Left ventricle myocardium superior (tissue), 1 donor: ENCODE results near the gene PON2. TPM values are rescaled to one million over a fixed set of nuclear protein-coding genes. Genes with fewer than 3 reads are reported as not detected.
A peak's percentile ranks its signal among the peaks of the same experiment; 100 is the strongest.

Experiments used
- ATAC-seq: fragments of 200-7000 bp; cut with Tn5 transposase; one replicate; pipeline ENCODE4 v1.9.1; 2020; ENCODE audit warnings: mild to moderate bottlenecking, moderate library complexity
- DNase-seq: peaks from one replicate; pipeline ENCODE4 v3.0.0-alpha.2; 2020
- intact Hi-C: fragments of 100-400 bp; cut with micrococcal nuclease; formaldehyde crosslinking; loops from one replicate; pipeline ENCODE4 v1.11.0; 2022
- total RNA-seq: library from RNA; stranded (reverse); fragmentation: NEBNext Ultra II Directional; extraction: Animal tissue kit (Norgen Biotek cat#: 25700); gene quantifications from one replicate; pipeline ENCODE4 v1.2.1, GENCODE V29; 2021
- donor health status: DM: no; HTN: yes; CAD: no; lungs with severe emphysema.

The PON2 gene
- total RNA-seq, 1 donor from 2014 or later: 39.9 TPM

DNA sequence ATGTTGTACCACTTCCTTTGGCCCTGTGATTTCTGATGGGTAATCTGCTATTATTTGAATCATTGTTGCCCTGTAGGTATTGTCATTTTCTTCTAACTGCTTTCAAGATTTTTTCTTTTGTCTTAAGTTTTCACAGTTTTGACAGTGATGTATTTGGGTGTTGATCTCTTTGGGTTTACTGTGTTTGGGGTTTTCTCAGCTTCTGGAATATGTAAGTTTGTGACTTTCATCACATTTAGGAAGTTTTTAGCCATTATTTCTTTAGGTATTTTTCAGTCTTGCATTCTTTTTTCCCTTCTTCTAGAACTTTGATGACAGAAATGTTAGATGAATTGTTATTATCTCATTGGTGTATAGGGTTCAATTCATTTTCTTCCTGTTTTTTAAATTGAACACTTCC, 23.1 kb upstream of the PON2 start:
- DNase-seq: no peak
- intact Hi-C loops: no loop called here
- ATAC-seq: no peak

DNA sequence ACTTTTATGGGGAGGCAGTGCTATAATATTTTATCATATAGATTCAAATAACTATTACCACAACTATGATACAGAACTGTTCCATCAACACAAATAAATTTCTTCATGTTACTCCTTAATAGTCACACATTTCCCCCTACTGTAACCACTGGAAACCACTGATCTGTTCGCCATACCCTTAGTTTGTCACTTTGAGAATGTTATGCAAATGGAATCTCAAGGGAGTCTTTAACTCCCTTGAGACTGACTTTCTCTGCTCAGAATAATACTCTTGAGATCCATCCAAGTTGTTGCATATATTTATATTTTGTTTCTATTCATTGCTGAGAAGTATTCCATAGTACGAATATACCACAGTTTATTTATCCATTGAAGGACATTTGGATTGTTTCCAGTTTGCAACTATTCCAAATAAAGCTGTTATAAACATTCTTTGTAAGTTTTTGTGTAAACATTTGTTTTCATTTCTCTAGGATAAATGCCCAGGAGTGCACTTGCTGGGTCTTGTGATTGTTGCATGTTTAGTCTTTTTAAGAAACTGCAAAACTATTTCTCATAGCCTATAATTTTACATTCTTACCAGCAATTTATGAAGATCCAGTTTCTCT, 19.7 kb upstream of the PON2 start:
- intact Hi-C loops: no loop called here
- no peak for DNase-seq
- no peak for ATAC-seq

DNA sequence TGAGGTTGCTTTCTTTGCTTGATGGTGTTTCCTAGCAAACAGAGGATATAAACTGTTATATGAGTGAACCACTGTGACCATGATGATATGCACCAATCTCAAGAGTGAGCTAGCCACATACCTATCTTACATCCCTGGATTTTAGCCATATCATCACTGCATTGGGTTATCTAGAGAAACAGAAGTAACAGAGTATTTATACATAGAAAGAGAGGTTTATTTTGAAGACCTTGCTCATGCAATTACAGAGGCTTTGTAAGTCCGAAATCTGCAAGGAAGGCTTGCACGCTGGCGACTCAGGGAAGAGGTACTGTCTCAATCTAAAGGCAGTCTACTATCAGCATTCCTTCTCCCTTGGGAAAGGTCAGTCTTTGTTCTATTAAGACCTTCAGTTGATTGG, 11.8 kb upstream of the PON2 start:
- intact Hi-C loops: no loop called here
- DNase-seq (no peak), ATAC-seq (no peak)

DNA sequence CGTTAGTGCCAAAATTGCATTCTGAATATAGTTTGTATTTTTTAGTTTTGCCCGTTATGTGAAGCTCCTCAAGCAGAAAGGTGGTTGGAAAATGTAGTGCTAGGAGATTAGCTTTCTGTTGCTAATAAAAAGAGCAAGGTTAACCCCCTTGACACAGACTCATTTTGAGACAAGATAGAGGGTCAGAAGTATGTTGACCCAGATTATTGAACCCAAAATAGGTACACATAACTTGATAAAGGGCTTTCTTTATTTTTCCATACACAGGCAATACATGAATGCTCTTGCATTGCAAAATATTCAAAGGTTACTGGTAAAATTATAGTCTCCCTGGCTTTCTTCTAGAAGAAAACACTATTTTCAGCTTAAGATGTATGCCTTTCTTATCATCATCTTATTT, 10.0 kb upstream of the PON2 start:
- intact Hi-C loops: no loop called here
- ATAC-seq (no peak), DNase-seq (no peak)

DNA sequence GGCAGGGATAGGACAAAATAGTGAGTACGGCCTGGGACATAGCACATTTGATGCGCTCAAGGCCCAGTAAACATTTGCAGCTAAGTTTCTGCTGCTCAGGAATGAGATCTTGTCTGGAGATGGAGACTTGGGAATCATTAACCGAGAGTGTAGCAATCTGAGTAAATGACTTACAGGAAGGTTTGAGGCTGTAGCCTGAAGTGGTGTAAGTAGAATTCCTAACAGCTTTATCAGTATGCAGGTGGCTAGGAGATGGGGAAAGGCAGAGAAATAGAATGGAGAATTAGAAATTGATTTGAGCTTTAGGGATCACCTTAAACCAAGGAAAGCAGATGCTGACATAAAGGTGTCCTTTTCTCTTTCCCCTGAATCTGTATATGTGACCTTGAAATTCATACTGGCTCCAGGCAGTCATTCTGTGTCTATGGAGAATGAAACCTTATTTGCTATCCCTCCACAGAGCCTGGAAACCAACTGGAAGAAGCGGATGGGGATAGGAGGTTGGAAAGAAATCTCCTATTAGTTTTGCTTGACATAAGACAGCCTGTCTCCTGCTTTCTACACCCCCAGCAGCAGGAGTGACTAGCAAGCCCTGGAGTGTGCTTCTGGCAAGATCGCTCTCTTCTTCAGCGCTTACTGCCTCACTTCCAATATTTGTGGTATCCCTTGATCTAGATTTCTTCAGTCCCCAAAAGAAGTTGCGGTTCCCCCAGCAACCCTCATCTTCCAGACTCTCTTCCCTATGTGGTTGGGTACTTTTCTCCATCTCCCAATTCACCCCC, 6.4 kb upstream of the PON2 start:
- DNase-seq (no peak), ATAC-seq (no peak)
- intact Hi-C loops: no loop called here

DNA sequence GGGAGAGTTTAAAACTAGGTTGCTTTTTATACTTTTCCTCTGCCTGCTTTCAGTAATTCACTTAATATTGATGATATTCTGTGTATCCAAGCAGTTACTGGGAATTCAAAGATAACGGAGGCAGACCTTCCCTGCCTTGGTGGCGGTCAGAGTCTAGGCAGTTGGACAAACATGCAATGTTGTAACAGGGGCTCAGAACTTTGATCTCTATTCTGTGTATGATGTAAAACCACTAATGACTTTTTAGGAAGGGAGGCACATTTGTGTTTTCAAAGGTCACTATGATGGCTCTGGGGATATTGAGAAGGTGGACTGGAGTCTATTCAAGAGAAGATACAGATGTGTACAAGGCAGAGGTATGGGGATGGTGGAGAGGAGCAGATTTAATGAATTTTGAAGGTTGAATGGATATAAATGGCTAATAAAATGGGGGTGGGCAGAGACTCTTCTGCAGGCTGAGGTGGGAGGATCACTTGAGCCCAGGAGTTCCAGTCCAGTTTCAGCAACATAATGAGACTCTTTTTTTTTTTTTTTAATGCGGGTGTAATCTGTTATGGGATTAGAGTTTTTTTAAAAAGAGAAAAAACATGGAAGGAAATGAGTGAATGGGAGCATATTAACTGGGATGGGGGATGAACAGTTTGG, 5.7 kb upstream of the PON2 start:
- DNase-seq: no peak
- intact Hi-C loops: no loop called here
- no peak for ATAC-seq

DNA sequence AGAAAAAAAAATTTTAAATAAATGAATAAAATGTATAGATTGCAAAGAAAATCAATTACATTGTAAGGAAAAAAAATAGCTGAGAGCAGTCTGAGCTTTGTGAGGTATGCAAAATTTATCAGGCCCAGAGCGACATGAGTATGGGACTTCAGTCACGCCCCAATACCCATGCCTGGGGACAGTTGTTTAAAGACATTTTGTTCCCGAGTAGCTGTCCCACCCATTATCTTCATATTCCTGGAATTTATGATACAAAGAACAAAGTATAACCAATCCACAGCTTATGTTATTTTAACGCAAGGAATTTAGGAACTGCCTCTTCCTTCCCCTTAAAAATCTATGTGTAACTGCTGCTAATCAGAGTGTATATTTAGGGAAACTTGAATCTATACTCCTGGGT, 1.6 kb upstream of the PON2 start:
- ATAC-seq (no peak), DNase-seq (no peak)
- intact Hi-C loops: no loop called here

DNA sequence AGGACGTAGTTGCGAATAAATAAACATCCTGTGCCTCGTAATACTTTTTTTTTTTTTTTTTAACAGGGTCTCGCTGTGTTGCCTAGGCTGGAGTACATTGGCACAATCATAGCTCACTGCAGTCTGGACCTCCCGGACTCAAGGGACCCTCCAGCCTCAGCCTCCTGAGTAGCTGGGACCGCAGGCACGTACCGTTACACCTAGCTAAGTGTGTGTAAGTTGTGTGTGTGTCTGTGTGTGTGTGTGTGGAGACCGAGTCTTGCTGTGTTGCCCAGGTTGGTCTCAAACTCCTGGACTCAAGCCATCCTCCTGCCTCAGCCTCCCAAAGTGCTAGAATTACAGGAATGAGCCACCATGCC, 573 bp upstream of the PON2 start:
- intact Hi-C loops: no loop called here
- ATAC-seq (no peak), DNase-seq (peak; percentile 23)

DNA sequence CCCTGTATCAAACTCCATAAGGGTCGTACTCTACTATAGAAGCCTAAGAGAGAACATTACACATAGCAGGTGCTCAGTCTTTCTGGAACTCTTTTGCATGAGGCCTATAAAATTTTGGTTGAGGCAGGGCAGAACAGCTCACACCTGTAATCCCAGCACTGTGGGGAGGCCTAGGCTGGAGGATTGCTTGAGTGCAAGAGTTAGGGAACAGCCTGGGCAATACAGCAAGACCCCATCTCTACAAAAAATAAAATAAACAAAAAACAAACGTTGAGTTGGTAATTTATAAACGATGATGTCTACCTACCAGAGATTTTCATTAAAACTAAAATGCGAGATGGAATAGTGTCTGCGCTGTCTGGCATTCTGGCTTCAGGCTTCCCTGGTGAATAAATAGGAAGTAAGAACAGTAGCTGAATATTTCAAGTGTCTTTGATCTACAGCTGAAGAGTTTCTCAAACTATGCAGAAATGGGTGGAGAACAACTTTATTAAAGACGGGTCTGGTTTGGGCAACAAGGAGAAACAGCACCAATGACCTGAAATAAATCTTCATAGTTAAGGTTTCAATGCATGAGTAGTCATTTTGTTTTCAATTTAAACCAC, 774 bp downstream of the PON2 start:
- DNase-seq: no peak
- peak; percentile 6 for ATAC-seq
- intact Hi-C loops: no loop called here

DNA sequence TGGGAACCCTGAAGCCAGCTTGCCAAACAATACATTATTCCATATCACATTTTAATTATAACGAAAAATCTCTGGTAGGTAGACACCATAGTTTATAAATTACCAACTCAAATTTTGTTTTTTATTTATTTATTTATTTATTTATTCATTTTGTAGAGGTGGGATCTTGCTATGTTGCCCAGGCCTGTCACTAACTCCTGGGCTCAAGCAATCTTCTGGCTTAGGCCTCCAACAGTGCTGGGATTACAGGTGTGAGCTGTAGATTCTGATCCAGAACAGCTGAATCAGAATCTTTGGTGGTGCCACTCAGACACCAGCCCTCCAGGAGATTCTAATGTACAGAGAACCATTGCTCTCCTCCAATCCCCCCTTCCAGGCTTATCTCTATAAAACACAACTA, 1.7 kb downstream of the PON2 start:
- ATAC-seq: no peak
- intact Hi-C loops: no loop called here
- DNase-seq: no peak

DNA sequence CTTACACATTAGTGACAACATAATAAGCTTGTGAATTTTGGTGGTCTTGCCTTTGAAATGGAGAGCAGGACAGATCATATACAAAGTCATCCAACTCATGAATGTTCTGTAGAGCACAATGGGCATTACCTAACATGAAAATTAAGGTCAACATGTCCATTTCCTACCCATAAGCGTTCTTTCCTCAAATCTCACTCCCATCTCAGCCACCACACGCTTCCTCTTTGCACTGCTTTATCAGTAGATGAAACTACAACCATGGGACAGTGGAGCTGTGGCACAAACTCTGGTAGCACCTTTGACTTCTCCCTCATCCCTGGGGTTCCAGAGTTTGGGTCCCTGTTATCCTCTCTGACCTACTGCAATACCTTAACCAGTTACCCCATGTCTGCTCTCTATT, 2.2 kb downstream of the PON2 start:
- ATAC-seq (no peak), DNase-seq (no peak)
- intact Hi-C loops: no loop called here

DNA sequence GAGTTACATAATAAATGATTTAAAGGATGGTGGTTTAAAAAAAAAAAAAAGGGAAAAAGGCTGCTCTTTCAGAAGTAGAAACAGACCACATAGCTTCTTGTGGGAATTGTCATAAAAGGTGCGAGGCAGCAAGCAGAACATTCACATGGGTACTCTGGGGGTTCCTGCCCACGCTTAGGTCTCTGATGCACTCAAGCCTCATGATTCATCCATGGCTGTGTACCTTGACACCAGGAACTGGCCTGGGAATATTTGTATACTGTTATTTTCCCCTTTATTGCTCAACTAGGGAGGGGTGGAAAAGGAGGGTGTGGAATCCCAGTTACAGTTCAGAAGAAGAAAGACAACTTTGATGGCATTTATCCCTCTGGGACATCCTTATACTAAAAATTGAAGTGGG, 4.0 kb downstream of the PON2 start:
- intact Hi-C loops: no loop called here
- DNase-seq: no peak
- no peak for ATAC-seq

DNA sequence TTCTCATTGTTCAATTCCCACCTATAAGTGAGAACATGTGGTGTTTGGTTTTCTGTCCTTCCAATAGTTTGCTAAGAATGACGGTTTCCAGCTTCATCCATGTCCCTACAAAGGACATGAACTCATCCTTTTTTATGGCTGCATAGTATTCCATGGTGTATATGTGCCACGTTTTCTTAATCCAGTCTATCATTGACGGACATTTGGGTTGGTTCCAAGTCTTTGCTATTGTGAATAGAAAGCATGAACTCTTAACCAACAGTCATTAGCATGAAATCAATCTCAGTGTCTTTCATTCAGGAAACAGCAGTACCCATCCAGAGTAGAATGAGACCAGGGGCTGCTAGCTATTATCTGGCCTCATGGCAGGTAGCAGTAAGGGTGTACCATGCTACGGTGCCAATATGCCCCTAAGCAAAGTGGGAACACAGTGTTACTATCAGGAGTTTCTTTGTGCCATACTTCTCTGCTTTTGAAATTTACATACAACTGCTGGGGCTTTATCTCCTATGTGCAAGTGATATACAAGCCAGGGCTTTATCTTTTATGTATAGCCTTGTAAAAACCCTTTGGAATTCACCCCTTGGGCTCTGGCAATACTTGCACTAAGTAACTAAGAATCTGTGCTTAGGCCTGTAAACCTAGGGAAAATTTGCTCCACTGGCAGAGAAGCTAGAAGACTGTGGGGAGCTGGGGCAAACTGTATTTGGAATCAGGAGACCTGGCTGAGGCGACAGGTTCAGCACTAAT, 5.4 kb downstream of the PON2 start:
- intact Hi-C loops: no loop called here
- DNase-seq (no peak), ATAC-seq (no peak)

DNA sequence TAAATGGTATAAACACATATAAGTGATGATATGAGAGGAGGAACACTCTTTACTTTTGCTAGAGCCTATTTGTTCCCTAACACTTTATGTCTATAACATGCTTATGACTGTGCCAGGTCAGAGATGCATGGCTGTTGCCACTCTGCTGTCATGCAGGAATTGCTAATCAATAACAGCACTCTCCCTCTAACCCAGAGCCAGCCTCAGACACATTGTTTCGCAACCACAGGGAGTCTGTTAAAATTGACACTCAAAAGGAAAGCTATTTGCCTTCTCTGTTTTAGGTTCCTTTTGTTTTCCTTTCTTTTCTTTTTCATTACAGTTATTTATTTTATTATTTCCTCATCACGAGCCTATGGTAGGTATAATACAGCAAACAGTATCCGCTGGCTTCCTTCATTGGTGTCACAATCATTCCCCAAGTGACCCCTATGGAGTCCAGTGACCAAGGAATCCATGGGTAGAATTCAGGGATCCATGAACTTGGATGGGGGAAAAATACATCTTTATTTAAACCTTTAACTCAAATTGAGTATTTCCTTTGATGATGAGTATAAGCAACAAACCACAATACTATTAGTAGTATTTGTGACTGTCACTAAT, 6.8 kb downstream of the PON2 start:
- intact Hi-C loops: no loop called here
- no peak for ATAC-seq
- DNase-seq: no peak

DNA sequence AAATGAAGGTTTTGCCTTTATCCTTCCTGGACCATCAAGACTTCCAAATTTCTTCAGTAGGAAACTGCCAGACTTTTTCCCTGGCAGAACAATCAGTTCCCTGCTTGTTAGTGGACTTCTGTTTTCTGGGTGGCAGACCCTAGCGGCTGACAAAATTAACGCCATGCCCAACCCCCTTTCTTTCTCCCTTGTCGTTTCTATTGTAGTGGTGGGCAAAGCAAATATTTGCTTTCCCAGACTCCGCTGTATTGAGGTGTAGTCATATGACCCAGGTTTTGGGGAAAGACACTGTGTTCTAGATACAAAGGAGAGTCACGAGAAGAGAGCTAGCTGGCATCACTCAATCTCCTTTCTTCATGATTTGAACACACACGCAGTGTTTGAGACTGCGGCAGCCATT, 7.7 kb downstream of the PON2 start:
- DNase-seq: no peak
- ATAC-seq: no peak
- intact Hi-C loops: no loop called here

DNA sequence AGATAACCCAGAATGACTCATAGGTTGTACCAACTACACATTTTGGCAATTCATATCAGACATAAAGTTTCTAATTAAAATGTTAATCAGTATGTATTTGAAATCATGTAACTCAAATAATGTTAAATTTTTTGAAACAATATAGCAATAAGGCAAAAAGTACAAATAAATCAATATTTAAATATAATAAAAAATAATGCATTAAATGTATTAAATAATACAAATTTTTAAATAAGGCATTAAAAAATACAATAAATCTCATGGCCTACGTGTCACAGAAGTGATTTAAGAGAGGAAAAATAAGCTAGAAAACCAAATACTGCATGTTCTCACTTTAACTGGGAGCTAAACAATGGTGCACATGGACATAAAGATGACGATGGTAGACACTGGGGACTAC, 9.1 kb downstream of the PON2 start:
- intact Hi-C loops: no loop called here
- ATAC-seq (no peak), DNase-seq (no peak)

DNA sequence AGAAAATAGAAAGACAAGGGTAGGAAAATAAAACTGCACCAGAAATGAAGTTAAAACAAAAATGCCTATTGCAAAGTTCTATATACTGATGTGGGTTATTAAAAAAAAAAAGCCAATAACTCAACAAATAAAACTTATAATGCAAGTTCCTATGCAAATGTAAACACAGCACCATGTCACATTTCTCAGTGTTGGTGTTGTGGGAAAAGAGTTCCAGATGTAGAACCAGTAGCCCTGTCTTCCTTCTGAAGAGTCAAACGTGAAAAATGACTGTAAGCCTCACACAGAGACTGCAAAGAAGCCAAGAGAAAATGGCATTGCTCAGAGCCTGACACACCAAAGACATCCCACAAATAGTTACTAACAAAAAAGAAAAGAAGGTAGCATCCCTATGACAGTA, 10.1 kb downstream of the PON2 start:
- ATAC-seq: no peak
- no peak for DNase-seq
- intact Hi-C loops: no loop called here

DNA sequence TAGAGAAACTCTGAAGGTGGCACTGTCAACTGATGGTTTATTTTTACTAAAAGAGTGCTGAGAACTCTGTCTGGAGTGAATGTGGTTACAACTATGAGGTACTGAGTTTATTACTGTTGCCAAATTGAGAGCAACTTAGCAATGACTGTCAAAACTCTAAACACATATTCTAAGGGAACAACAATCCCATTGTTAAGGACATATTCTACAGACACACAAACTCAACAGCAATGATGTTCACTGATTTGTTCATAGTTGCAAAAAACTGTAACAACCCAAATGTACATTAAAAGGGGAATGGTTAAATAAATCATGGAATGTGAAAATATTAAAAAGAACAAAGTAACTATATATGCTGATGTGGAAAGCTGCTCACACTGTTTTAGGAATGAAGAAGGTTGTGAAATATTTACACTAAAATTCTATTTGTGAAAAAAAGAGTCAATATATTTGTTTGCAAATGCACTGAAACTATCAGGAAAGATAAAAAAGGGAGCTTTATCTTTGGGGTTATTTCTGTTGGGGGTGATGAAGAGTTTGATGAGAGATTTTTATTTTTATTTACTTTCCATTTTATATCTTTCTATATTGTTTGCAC, 12.9 kb downstream of the PON2 start:
- DNase-seq: no peak
- intact Hi-C loops: no loop called here
- no peak for ATAC-seq
